ENCODE results near the gene FRYL.

DNA sequence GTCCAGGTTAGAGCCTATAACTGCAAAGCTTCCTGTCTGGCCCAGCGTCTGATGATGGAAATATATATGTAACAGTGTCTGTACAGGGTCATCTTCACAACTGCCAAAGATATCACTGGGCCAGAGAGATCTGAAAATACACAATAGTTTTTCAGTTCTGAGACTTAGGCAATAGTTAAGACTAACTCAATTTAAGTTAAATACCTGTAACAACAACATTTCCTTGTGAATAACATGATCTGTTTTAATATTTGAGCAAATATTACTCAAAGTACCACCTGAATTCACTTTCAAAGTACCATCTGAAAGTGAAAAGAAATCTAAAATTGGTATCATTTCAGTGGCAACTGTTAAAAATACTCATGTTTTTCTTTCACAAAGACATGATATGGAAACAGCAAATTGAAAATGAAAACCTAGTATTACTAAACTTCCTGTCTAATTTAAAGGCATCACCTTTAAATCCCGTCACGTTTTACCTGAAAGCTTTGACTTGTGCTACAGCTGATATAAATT, 280.5 kb downstream of the FRYL start:
- TF ChIP-seq, protein P1, sequence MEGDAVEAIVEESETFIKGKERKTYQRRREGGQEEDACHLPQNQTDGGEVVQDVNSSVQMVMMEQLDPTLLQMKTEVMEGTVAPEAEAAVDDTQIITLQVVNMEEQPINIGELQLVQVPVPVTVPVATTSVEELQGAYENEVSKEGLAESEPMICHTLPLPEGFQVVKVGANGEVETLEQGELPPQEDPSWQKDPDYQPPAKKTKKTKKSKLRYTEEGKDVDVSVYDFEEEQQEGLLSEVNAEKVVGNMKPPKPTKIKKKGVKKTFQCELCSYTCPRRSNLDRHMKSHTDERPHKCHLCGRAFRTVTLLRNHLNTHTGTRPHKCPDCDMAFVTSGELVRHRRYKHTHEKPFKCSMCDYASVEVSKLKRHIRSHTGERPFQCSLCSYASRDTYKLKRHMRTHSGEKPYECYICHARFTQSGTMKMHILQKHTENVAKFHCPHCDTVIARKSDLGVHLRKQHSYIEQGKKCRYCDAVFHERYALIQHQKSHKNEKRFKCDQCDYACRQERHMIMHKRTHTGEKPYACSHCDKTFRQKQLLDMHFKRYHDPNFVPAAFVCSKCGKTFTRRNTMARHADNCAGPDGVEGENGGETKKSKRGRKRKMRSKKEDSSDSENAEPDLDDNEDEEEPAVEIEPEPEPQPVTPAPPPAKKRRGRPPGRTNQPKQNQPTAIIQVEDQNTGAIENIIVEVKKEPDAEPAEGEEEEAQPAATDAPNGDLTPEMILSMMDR (IDR thresholded peaks at IDR 0.05), result no peak
- TF ChIP-seq ZFX (IDR thresholded peaks at IDR 0.05; ENCODE audit: borderline replicate concordance), result no peak

All from 22Rv1 (cell line).